CD4-positive, alpha-beta T cell treated with Interleukin-21 for 1 hour (primary cell): ENCODE measurements around the gene PRPF40B.

Source experiments
- DNase-seq: peaks from one replicate; pipeline ENCODE4 v3.0.0-alpha.2; 2020

PRPF40B gene

DNA sequence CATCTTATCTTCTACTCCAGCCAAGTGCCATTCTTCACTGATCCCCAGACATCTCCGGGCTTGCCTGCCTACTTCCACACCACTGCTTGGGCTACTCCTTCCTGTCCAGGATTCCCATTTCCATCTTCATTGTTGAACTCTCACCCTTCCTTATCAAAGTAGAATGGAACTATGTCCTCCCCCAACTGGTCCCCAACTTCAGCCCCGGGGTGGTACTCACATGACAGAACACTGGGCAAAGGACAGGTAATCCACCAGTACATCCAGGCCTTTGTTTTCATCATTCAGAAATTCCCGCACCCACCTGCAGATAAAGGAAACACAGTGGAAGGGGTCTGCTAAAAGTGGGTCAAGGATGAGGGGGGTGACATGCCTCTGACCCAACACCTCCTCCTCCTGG, 38.4 kb downstream of the PRPF40B start:
- no peak for DNase-seq

DNA sequence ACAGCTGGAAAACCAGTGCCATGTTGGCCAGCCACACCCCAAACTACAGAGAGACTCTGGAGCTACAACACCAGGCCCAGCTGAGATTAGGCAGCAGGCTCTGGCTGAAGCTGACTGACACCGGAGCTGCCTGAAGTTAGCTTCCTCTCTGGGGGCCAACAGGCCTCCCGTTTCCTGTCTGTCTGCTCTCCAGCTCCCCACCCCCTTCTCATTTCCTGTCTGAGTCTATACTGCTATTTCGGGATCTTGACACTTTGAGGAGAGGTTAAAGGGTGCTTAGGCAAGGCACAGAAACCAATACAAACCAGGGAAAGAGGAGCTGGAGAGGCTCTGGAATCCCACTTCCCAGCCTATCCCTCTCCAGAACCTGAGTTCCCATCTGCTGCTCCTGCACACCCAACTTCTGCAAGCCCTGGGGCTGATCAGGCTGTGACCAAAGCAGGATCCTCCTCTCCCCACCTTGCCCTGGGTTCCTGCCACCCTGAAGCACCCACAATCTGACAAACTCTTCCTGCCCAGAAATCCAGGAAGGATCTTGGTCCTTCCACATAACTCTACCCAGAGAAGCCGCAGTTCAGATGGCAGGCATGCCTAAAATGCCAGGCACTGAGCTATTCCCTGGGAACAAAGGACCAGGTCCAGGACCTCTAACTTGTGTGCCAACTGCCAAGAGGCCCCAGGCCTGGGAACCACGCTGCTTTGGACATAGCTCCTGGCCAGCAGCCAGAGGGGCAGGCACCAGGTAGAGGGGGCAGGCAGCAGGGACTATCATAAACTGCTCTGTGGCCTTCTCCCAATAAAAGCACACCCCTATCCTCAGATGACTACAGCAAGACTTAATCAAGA, 39.9 kb downstream of the PRPF40B start:
- DNase-seq, result peak; percentile 87

DNA sequence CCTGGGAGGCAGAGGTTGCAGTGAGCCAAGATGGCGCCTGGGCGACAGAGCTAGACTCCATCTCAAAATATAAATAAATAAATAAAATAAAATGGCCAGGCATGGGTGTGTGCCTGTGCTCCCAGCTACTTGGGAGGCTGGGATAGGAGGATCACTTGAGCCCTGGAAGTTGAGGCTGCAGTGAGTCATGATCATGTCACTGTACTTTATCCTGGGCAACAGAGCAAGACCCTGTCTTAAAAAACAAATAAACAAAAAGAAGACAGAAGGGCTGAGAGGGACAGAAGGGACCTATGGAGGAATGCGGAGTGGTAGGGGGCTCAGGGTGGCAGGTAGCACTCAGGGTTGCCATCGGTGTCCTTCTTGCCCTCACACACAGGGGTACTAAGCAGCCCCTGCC, 40.8 kb downstream of the PRPF40B start:
- no peak for DNase-seq

DNA sequence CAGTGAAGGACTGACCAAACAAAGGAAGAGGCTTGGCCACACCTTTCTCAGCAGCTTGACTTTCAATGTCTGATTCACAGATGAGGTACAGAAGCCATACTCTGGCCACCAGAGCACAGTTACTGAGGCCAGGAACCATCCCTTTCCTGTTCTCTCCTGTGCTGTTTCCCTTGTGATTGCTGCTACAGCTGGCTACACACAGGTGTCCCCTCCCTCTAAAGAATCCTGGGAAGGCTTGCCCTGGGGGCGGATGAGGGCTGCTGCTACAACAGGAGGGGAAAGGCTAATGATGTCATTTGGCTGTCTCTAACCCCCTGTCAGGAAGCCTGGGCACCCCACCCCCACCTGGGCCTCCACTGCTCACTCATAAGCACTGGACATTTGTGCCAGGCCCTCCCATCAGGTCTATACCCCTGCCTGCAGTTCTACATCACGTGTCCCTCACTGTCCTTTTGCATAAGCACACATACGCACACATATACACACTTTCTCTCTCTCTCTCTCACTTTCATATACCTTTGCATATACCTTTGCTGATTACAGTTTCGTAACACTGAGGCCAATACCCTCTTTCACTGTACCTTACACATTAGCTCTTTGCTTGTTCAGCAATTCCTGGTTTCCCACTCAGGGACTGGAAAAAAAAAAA, 41.4 kb downstream of the PRPF40B start:
- DNase-seq, result no peak

DNA sequence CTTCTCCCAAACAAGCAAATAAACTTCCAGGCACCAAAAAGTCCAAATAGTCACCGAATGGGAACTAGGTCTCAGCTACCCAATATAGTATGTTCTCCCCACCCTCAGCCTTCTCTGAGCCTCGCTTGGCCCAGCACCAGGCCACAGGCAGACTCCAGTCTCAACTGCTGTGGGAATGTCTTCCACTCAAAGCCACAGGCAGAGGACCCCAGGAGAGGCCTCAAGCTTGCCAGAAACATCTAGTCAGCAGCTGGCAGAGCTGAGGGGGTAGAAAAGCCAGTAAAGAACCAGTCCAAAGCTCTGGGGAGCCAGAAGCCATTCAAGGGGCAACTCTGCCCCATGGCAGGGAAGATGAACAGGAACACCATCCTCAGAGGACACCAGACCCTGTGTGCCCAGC, 42.0 kb downstream of the PRPF40B start:
- DNase-seq, result no peak

DNA sequence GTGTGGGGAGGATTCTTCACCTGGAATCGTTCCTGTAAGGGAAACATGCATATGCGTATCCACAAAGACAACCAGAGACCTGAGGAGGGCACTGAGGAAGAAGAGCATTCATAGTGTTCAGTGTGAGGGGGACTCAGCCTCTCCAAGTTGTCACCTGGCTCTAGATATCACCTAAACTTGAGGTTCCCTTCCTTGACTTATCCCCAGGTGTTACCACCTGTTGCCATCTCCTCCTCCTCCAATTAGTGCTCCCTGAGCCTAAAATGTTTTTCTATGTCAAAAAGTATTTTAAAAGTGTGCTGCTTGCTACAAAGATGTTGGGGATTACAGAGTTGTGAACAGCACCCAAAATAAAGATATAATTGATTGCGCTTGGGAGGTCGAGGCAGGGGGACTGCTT, 42.8 kb downstream of the PRPF40B start:
- DNase-seq, result no peak

DNA sequence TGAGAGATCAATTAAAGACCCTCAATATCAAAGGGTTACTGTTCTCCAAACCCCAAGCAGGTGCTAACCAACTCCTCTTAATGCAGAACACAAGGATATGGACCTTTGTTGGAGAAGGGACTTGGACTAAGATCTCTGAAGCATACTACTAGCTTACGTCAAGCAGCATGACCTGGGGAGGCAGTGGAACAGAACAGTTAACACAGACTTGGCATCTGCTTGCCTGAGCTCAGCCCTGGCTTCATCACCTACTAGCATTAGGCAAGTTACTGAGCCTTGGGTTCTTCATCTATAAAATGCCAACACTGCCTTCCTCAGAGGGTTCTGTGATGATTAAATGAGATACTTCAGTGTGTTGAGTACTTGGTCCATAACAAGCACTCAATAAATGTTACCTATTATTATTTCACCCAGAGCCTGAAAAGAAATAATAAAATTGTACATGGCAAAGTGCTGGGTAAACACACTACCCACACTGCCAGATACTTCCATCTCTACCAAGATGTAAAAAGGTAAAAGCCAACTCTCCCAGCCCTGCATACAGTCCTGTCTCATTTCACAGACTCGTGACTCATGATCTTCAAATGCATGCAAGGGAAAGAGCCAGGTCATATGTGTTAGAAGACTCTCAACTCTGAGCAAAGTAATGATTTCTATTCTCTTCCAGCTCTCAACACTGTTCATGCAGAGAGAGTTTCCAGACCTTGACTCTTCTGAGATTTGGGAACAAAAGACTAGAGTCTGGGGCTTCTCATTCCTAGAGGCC, 44.1 kb downstream of the PRPF40B start:
- no peak for DNase-seq

DNA sequence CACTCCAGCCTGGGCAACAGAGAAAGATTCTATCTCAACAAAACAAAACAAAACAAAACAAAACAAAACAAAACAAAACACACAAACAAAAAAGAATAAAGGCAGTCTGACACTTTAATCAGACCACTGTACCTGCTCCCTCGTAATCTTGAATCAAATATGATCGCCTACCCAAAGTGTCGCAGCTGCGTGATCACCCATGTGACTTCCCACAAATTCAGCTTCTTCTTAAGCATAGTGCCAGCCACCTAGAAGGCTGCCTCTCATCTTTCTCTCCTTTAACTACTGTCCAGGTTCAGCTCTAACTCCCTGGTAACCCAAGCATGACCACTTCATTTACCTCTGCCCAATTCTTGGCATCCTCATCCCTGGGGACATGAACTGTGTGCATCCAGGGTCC, 46.4 kb downstream of the PRPF40B start:
- DNase-seq, result no peak

DNA sequence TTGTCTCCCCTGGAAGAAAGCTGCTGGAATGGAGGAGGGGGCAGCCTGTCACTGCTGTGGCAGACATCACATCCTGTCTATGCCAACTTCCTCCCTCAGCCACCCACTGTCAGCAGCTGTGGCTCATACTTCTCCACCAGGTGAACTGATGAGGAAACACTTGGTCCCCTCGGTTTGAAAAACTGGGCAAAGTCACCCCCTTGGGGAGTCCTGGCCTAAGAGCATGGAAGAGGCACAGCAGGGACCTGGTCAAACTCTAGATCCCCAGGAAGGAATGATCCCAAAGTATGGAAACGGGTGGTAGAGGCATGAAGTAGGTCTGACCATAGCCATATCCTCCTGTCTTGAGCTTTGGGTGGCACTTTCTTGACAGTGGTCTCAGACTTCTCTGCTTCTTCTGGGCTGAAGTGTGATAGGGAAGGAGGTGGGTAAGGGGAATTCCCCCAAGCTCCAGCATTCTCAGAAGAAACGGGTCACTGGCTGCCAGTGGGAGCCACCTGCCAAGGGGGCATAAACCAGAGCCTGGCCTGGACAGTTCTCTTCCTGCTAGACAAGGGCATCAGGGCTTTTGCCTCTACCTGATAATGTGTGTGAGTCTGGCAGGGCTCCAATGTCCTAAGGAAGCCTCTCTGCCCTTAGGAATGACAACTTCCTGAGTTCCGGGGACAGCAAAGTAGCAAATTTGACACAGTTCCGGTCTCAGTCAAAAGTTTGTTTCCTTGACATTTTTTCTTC, 47.8 kb downstream of the PRPF40B start:
- DNase-seq, result peak; percentile 79

DNA sequence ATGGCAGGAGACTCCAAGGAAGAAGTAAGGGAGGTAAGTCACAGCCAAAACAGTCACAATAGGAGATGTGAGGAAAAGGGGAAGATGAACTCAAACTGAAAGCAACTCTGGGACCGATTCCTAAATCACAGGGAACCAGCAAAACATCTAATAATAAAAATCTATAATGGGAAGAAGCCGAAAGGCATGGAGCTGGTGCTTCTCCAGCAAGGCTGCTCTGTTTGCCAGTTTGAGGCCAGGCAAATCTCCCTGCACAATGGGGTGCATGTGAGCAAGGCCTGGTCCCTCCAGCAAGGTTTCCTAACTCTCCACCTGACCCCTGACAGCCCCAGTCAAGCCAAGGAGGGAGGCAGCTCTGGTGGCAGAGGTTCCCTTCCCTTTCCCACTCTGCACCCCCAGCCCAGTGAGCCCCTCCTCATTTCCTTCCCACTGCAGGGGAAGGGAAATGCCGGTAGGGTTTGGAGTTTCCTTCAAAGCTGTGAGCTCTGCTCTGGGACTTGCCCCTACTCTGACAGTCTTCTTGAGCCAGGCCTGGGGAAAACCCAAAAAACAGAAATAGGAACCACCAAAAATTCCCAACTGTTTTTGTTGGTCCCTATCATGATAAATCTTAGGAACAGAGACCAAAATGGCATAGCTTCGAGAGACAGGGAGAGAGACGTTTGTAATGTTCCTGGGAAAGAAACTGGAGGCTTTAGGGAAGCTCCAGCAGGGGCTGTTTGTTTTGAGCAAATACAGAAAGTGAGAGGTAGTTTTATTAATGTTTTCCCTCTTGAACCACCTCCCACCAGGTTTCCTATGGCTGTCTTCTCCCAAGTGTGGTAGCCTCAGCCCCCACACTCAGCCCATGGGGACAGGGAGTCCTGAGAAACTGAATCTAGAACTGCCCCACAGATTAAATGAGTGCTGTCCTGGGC, 49.2 kb downstream of the PRPF40B start:
- no peak for DNase-seq

DNA sequence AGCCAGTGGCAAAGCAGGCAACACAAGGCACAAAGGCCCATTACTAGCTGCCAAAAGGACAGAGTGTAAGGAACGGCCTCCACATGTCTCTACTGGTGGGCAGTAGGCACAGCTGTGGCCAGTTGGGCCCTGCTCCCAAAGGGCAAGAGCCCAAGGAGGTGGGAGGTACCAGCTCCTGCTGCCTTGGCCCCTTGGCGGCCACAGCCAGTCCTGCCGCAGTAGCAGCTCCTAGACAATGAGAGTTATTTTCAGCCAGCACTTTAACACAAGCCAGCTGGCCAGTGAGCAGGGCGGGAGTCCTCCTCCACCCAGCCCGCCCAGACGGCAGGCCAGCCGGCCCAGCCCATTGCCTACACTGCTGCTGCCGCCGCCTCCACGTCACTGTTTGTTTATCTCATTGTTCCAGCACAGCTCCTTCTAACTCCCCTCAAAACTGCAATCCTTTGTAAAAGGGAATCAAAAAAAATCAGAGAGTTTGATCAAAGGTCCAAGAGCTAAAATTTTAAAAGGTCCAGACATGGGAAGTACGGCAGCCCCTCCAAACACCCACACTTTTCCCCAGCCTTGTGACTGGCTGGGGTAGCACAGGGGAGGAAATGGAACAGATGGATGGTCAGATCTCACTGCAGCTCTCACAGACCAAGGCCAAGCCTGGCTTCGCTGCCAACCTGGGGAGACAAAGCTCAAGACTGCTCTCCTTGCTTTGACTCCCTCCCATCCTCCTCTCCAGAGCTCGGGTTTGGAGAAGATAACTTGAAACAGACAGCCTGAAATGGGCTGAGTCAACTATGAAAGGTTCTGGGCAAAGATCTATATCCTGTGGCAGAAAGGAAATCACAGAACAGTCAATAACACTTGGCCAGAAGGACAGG, 50.3 kb downstream of the PRPF40B start:
- DNase-seq, result no peak

DNA sequence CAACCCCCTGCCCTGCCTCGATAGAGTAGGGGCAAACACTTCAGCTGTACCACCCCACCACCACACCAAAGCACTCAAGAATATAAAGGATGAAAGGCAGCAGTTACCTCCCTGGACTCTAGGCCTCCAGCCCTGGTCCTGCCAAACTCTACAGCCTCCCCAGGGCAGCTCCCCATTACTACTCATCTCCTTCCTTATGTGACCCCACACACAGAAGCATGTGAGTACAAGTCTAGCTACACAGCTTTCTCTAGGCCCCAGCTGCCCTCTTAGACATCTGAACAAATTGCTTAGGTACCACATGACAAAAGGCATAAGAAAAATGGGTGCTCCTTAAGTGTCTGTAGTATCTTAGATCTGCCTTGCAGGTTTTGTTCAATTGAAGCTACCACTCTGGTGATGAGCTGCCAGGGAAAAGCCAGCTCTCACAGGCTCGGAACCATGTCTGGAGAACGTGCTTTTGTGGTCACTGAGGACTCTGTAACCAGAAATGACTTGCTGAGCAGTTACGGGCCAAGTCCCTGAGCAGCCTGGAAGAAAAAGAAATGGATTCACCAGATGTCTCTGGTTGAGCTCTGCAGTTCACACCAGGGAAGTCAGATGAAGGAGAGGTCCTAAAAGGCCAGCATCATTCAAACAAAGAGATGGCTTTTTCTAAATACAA, 51.1 kb downstream of the PRPF40B start:
- DNase-seq, result no peak

DNA sequence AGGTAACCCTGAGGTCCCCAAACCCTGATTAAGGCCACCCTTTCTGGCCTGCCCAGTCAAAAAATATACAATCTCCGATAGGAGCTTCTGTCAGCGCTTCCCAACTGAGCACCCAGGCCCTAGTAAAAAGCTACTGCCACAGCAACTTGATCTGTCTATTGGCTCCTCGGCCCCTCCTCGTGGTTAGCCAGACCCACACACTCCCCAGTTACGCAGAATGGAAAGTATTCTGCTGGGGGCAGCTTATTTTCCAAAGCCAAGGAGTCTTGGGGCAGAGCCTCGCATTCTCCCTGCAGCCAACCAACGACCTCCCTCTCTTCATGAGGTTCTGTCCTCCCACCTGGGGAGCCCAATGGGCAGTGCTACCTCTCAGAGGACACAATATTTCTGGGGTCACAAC, 51.8 kb downstream of the PRPF40B start:
- DNase-seq, result no peak

DNA sequence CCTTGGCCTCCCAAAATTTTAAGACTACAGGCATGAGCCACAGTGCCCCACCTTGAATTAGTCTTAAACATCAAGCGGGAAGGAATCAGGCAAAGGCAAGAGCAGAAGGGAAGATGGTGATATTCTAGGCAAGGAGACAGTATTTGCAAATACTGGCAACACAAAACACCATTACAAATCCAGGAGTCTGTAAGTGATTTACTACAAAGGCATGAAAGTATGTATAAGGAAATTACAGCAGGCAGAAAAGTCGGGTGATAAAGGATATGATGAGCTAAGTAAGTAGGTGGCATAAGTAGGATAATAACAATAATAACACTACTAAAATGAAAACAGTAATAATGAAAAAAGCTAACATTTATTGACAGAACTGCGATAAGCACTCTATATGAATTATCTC, 55.4 kb downstream of the PRPF40B start:
- no peak for DNase-seq

DNA sequence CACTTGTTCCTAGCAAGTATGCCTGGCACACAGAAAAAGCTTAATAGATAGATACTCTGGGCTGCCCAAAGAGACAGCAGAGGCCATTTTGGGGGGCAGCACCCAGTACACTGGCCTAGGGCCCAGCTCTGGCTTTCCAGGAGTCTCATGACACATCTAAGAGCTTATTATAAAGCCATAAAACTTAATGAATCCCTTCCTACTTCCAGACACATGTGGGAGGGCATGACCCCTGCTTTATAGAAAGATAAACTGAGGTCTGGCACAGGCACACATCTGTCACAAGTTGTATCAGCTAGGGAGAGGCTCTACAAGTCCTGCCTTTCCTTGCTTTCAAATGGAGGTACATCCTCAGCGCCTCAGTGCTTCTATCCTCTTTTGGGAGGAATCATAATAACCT, 56.7 kb downstream of the PRPF40B start:
- no peak for DNase-seq

DNA sequence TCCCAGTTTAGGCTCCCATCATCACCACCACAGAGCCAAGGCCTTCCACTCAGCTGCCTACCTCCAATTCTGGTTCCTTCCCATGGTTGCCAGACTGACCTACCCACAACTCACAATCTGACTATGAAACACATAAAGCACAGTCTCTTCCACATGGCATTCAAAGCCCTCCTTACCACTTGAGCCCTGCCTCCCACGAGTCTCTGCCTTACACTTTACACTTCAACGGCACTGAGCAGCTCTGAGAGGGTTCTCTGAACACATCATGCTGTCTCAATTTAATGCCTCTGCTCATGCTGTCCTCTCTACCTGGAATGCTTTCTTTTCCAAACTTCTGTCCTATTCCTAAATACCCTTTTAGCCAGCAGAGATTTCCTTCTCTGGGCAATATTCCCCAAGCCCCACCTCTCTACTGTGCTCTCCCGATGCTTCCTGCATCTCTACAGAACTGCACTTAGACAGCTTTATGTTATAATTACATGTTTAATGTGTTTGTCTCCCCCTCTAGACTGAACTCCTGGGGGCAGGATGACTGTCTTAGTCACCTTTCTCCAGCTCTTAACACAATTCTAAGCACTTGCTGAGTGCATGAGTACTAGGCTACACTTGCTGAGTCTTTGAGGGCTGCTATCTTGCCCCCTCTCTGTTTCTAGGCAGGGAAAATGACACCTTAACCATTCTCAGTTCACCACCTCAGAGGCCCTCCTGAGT, 60.4 kb downstream of the PRPF40B start:
- DNase-seq, result no peak

DNA sequence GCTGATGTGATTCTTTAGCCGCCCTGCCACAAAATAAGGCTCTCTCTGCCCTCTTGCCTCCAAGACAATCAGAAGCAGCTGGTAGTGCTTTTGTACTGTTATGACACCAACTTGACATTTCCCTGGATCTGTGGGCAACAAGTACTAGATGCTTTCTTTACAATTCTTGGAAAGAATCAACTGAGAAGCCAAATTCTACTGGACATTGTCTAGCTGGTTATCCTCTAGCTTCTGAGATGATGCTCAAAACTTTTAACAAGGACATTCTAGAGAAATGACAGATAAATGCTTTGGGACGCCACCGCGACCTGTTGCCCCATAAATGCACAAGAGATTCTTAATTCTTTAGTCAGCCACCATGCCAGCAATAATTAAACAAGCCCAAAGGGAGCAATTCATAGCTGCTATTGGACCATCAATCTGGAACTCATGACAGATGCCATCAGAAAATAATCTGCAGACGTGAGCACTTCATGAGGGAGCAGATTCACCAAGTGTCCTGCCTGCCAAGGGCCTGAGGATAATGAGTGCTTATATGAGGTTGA, 61.0 kb downstream of the PRPF40B start:
- no peak for DNase-seq

DNA sequence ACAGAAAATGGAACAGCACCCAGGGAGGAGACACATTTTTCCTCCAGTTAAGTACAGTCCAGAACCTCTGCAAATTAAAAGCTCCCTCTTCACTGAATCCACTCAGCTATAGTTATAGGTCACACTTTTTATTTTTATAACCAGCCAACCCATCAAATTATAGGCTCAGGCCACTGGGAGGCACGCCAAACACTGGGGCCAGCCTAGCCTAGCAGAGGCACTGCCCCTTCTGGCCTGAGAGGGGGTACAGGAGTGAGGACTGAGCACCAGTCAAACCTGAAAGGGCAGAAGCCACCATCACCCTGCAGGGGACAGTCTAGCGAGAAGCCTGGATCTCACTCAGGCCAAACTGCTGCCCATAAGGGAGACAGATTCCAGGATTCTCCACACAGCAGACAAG, 64.6 kb downstream of the PRPF40B start:
- DNase-seq, result no peak

DNA sequence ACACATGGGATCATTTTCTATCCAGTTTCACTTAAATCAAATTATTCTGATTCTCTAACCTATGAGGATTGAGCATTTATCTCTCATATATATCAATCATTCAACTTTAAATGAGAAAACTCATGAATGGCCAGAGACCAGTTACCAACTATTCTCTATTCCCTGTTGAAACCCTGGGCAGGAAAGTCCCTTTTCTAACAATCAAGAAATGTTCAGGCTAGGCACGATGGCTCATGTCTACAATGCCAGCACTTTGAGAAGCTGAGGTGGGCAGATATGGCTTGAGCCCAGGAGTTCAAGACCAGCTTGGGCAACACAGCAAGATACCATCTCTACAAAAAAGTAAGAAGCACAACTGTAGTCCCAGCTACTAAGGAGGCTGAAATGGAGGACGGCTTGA, 65.9 kb downstream of the PRPF40B start:
- no peak for DNase-seq
